Pancreas (tissue), 10 donors: ENCODE results near the gene SMYD3. TPM values are rescaled to one million over a fixed set of nuclear protein-coding genes. Genes with fewer than 3 reads are reported as not detected.

Experiments
- ATAC-seq, 4 donors: fragments of 200-7000 bp; cut with Tn5 transposase; one replicate each; pipeline versions ENCODE4 v1.8.0 to v1.9.1; 2020; ENCODE audit warnings: mild to moderate bottlenecking in 4 of 4, moderate library complexity in 4 of 4
- DNase-seq, 6 donors: peaks; one replicate each; pipeline ENCODE4 v3.0.0-alpha.2; 2020
- FAIRE-seq: peaks from 2 replicates; lab custom pipeline; 2012; peaks lifted over from hg19 to GRCh38; lab: Jason Lieb, UNC
- H3K27ac ChIP-seq, 4 donors: fragments of 200-600 bp; sonication (generic); 1 replicate in 3 of 4; 2 replicates in 1 of 4; pipeline versions ENCODE4 v1.5.0 to v1.8.0; 2020
- H3K27me3 ChIP-seq, 4 donors: fragments of 200-600 bp; one replicate each; pipeline ENCODE4 v1.8.0; 2021
- H3K36me3 ChIP-seq, 3 donors: fragments of 200-600 bp; sonication (generic) in 1 of 3; one replicate each; pipeline versions ENCODE4 v1.5.0 to v1.8.0; 2020 to 2021
- H3K4me1 ChIP-seq, 3 donors: fragments of 200-600 bp; one replicate each; pipeline ENCODE4 v1.8.0; 2021
- H3K4me3 ChIP-seq, 4 donors: fragments of 200-600 bp; sonication (generic) in 2 of 4; one replicate each; pipeline versions ENCODE4 v1.5.0 to v1.8.0; 2020 to 2021
- H3K9me3 ChIP-seq, 4 donors: fragments of 200-600 bp; one replicate each; pipeline ENCODE4 v1.8.0; 2021
- WGBS, 2 donors: extraction: QIAGEN DNeasy Blood & Tissue Kit; methylation state at CpG; one replicate each; pipeline ENCODE4 v1.1.7; 2013; 5-methylcytosine and 5-hydroxymethylcytosine counted together
- intact Hi-C, 3 donors: fragments of 100-400 bp; cut with DNase I; formaldehyde crosslinking; loops; one replicate each; pipeline versions ENCODE4 v1.11.1 to v1.14.2; 2022
- polyA plus RNA-seq, 2 donors: library from polyadenylated mRNA; stranded (reverse); fragments of 200-250 nt; gene quantifications; one replicate each; pipeline ENCODE4 v1.2.3, GENCODE V29; 2013
- total RNA-seq, 6 donors: library from RNA; stranded (reverse); fragmentation: NEBNext Ultra II Directional in 4 of 6; extraction: Animal tissue kit (Norgen Biotek cat#: 25700) in 4 of 6; gene quantifications; one replicate each; pipeline versions ENCODE4 v1.2.1 to v1.2.4, GENCODE V29; 2021 to 2023
- TF ChIP-seq, protein P1 (sequence below), 4 donors: fragments of 200-600 bp; sonication (generic) in 3 of 4; IDR thresholded peaks; one replicate each; pipeline versions ENCODE4 v1.5.0 to v1.8.0; 2021; ENCODE audit warnings: antibody characterized with exemption in 4 of 4
- donor health status: healthy with polysubstance abuse.
- donor health status: DM: no; HTN: no; CAD: no; lungs with moderate emphysema.
- donor health status: DM: no; HTN: no; CAD: no.
- donor health status: control.
- donor health status: control.
- donor health status: Bipolar disorder and iron deficiency.
- donor health status: DM: yes; HTN: yes; CAD: no.
- donor health status: DM: no; HTN: no; CAD: no.
- donor health status: DM: no; HTN: no; CAD: no.
- donor health status: DM: yes; HTN: yes; CAD: no.

Gene SMYD3
- total and polyA plus RNA-seq, 8 donors: 4.6 to 10.5 (median 6.7) TPM

GRCh38 chr1:245751116-245751515 is 756.0 kb downstream of the SMYD3 start:
- DNase-seq (no peak), ATAC-seq (no peak), FAIRE-seq (no peak)
- TF ChIP-seq, protein P1, sequence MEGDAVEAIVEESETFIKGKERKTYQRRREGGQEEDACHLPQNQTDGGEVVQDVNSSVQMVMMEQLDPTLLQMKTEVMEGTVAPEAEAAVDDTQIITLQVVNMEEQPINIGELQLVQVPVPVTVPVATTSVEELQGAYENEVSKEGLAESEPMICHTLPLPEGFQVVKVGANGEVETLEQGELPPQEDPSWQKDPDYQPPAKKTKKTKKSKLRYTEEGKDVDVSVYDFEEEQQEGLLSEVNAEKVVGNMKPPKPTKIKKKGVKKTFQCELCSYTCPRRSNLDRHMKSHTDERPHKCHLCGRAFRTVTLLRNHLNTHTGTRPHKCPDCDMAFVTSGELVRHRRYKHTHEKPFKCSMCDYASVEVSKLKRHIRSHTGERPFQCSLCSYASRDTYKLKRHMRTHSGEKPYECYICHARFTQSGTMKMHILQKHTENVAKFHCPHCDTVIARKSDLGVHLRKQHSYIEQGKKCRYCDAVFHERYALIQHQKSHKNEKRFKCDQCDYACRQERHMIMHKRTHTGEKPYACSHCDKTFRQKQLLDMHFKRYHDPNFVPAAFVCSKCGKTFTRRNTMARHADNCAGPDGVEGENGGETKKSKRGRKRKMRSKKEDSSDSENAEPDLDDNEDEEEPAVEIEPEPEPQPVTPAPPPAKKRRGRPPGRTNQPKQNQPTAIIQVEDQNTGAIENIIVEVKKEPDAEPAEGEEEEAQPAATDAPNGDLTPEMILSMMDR (IDR thresholded peaks at IDR 0.05): no peak
- WGBS, 2 donors: 75 to 79% methylated on average over 4 of the region's 4 CpGs
- Histone ChIP-seq H3K36me3 (no peaks in the 10 kb centered on the region), H3K4me3 (no peak overlapping the region), H3K9me3 (no peaks in the 10 kb centered on the region), H3K27me3 (no peaks in the 10 kb centered on the region), H3K27ac (no peak overlapping the region), H3K4me1 (no peaks in the 10 kb centered on the region)
- intact Hi-C loops: no loop called here

GRCh38 chr1:245750261-245750660 is 756.8 kb downstream of the SMYD3 start:
- H3K36me3 ChIP-seq: no peaks in the 10 kb centered on the region
- ATAC-seq (no peak), FAIRE-seq (no peak), DNase-seq (no peak)
- no peak overlapping the region for H3K27ac ChIP-seq
- no peaks in the 10 kb centered on the region for H3K27me3 ChIP-seq
- intact Hi-C loops: no loop called here
- WGBS, 2 donors: 75 to 91% methylated on average over 3 of the region's 3 CpGs
- TF ChIP-seq, protein P1 (IDR thresholded peaks at IDR 0.05): no peak
- no peaks in the 10 kb centered on the region for H3K4me1 ChIP-seq
- no peak overlapping the region for H3K4me3 ChIP-seq
- no peaks in the 10 kb centered on the region for H3K9me3 ChIP-seq

DNA sequence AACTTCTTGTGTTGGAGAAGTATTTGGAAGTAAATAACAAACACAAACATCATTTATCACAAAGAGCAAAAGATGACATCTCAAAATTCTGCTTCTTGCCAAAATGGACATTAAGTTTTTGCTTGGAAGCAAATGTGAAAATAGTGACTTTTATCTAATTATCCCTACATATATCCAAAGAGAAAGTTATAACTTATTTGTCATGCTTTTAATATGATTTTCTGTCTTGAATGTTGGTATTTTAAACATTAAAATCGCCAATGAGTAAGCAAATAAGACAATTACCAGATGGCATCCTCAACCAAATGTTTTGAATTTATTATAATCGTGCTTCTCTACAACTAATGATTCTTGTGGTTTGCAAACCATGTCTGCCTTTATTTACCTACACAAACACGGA is 758.0 kb downstream of the SMYD3 start:
- TF ChIP-seq, protein P1 (IDR thresholded peaks at IDR 0.05): no peak

DNA sequence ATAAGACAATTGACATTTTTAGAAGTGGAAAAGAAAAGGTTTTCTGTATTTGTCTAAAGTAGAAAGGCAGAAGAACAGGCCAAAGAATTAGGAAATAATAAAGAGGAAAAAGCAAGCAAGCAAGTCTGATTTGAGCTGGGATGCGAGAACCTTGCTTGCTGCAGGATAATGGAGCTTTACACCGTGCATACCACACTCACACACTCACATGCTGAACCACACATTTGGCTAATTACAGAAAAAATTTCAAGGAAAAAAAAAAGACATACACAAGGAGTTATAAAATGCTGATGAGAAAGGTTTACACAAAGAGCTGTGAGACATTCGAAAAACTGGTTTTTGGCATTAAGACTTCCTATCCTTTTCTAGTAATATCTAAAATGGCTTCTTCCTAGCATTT is 758.4 kb downstream of the SMYD3 start:
- Histone ChIP-seq H3K27me3 (no peaks in the 10 kb centered on the region), H3K4me1 (no peaks in the 10 kb centered on the region), H3K36me3 (no peaks in the 10 kb centered on the region), H3K9me3 (no peaks in the 10 kb centered on the region), H3K27ac (no peak overlapping the region), H3K4me3 (no peak overlapping the region)
- DNase-seq (no peak), FAIRE-seq (no peak), ATAC-seq (no peak)
- TF ChIP-seq, protein P1 (IDR thresholded peaks at IDR 0.05): no peak
- 90 to 92% methylated on average over 3 of the region's 3 CpGs for WGBS, 2 donors
- intact Hi-C loops: no loop called here

More for the DNA sequence above, 758.0 kb downstream of the SMYD3 start:
- Histone ChIP-seq H3K4me3 (no peak overlapping the region), H3K27ac (no peak overlapping the region), H3K4me1 (no peaks in the 10 kb centered on the region), H3K36me3 (no peaks in the 10 kb centered on the region), H3K9me3 (no peaks in the 10 kb centered on the region), H3K27me3 (no peaks in the 10 kb centered on the region)
- intact Hi-C loops: no loop called here
- no peak for FAIRE-seq
- WGBS, 2 donors: 80 to 89% methylated on average over 3 of the region's 3 CpGs
- no peak for ATAC-seq
- DNase-seq: no peak

DNA sequence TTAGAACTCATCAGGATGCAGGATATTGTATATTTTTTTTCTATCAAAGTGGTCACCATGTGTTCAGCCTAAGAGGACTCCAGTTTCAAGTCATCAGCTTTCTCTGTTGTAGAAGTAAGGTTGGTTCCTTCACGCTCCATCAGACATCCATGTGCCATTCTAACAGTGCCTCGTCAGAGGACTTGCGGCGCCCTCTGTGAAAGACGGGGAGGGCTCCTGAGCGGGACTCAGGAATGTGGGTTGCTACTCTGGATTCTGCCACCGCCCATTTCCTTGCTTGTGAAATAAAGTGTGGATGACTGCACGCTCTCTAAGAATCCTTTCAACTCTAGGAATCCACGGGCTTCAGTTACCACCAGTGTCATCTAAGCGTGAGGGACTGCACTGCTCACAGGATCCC is 758.8 kb downstream of the SMYD3 start:
- no peaks in the 10 kb centered on the region for H3K9me3 ChIP-seq
- no peak for FAIRE-seq
- ATAC-seq: no peak
- intact Hi-C loops: no loop called here
- no peak overlapping the region for H3K27ac ChIP-seq
- H3K27me3 ChIP-seq: no peaks in the 10 kb centered on the region
- TF ChIP-seq, protein P1 (IDR thresholded peaks at IDR 0.05): no peak
- no peaks in the 10 kb centered on the region for H3K36me3 ChIP-seq
- H3K4me3 ChIP-seq: no peak overlapping the region
- 77 to 89% methylated on average over 10 of the region's 10 CpGs for WGBS, 2 donors
- no peak for DNase-seq
- H3K4me1 ChIP-seq: no peaks in the 10 kb centered on the region
